ENCODE measurements around the gene WFDC1.

The WFDC1 gene

GRCh38 chr16:84371553-84371865 is 76.8 kb downstream of the WFDC1 start:
- TF ChIP-seq CTCF (IDR thresholded peaks at IDR 0.05; ENCODE audit: insufficient read depth, low read depth, low read length, missing control alignments): no peak
- H3K4me3 ChIP-seq (ENCODE audit: low read length): no peak overlapping the region
- DNase-seq (ENCODE audit: low read depth): peak; percentile 36

GRCh38 chr16:84373907-84374489 is 79.3 kb downstream of the WFDC1 start:
- no peak for TF ChIP-seq CTCF (IDR thresholded peaks at IDR 0.05; ENCODE audit: insufficient read depth, low read depth, low read length, missing control alignments)

GRCh38 chr16:84378099-84378498 is 83.4 kb downstream of the WFDC1 start:
- no peak for DNase-seq (ENCODE audit: low read depth)
- no peak overlapping the region for H3K4me3 ChIP-seq (ENCODE audit: low read length)
- TF ChIP-seq CTCF (IDR thresholded peaks at IDR 0.05; ENCODE audit: insufficient read depth, low read depth, low read length, missing control alignments): no peak

More at GRCh38 chr16:84373907-84374489, 79.3 kb downstream of the WFDC1 start:
- H3K4me3 ChIP-seq (ENCODE audit: low read length): no peak overlapping the region
- DNase-seq (ENCODE audit: low read depth): peak; percentile 44

DNA sequence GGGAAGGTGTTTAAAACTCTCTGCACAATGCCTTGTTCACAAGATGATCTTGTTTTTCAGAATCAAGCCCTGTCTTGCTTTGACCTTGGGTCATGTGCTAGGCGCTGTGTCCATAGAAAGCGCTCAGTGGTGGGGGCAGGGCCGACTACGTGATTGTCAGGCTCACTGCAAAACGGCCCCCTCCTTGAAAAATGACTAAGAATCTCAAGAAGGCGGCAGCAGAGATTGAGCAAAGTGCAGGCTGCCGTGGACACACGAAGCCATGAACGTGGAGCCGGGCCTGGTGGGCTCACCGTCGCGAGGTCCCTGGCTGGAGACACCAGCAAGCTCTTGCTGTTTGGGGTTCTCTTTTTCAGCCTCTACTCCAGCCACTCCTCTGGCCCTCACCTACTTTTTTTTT is 83.9 kb downstream of the WFDC1 start:
- DNase-seq (ENCODE audit: low read depth): peak; percentile 72
- no peak overlapping the region for H3K4me3 ChIP-seq (ENCODE audit: low read length)
- TF ChIP-seq CTCF (IDR thresholded peaks at IDR 0.05; ENCODE audit: insufficient read depth, low read depth, low read length, missing control alignments): no peak

DNA sequence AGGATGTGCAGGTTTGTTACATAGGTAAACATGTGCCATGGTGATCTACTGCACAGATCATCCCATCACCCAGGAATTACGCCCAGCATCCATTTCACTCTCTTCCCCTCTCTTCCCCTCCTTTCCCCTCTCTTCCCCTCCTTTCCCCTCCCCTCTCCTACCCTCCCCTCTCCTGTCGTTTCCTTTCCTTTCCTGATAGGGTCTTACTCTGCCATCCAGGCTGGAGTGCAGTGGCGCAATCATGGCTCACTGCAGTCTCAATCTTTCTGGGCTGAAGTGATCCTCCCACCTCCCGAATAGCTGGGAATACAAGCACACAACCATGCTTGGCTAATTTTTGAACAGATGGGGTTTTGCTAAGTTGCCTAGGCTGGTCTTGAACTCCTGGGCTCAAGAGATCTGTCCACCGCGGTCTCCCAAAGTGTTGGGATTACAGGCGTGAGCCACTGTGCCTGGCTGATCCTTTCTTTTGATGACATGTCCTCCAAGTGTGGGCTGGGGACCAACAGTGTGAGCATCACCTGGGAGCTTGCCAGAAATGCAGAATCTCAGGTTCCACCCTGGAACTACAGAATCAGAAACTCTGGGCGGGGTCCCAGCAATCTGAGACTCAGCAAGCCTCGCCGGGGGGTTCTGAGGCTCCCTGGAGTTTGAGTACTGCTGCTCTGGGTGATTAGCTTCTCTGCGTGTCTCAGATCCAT is 84.5 kb downstream of the WFDC1 start:
- no peak for TF ChIP-seq CTCF (IDR thresholded peaks at IDR 0.05; ENCODE audit: insufficient read depth, low read depth, low read length, missing control alignments)
- H3K4me3 ChIP-seq (ENCODE audit: low read length): no peak overlapping the region
- DNase-seq (ENCODE audit: low read depth): no peak
